Kidney glomerular epithelial cell (primary cell): Measurements from ENCODE around the gene CXCL14.

Experiments used
- DNase-seq: peaks from one replicate; lab custom pipeline; 2025; lab: John Stamatoyannopoulos, UW

Gene CXCL14, protein sequence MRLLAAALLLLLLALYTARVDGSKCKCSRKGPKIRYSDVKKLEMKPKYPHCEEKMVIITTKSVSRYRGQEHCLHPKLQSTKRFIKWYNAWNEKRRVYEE

DNA sequence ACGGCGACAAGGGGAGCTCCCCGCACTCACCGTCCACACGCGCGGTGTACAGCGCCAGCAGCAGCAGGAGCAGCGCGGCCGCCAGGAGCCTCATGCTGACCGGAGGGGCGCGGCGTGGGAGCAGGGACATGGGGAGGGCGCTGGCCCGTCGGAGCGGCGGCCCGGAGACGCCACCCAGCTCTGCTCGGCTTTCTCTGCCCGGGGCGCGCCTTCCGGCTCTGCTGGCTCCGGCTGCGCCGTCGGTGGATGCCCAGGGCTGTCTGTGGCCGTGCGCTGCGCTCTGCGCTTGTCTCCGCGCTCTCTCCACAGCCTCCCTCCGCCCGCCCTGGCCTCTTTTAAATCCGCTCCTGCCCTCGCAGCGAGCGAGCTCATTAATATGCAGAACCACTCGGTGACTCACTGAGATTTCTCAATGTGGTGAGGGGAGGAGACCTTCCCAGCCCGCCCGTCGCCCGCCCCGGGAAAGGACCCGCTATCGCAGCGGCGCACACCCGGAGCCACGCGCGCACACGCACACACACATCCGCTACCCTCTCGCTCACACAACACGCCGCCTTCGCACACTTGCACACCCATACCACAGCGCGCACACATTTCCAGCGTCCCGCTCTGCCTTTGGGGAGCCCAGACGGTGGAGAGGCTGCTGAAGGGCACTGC is at the start of gene CXCL14:
CXCL14 (minus strand) TSS at position 307 of the 657 bp plus-strand sequence; CDS start at position 94, 213 bp downstream.
- DNase-seq = peak; percentile 28

DNA sequence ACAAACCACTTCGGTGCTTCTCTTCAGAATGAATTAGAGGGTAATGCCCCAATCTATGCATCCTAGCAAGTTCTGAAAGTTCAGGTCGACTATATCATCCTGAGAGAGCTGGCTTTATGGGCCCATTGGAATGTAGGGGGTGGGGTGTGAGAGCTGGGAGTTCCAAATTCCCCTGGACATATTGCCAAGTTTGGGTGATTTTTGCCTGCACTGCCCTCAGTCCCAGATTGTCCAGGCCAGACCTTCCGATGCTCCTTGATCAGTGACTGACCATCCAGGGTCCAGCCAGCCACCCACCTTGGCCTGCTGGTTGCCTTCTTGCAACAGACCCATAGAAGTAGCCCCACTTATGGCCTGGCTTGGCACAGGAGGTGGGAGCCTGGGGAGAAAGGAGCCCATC is 47.8 kb upstream of the CXCL14 start:
- DNase-seq = no peak

DNA sequence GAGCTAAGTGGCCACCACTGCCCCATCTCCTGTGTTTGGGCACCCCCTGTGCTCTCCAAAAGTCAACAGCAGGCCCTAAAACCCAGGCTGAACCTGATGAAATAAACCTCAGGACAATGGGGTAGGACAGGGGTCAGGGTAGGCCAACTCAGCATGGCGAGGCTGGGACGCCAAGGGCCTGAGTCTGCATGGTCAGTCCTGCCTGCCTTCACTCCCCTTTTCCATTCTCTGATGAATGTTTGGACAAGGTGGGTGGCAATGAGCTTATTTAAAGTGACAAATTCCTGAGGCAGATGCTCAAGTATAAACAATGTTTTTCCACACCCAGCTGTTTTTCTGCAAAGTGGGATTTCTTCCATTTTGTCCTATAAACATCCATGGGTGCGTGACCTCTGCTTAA is 47.2 kb upstream of the CXCL14 start:
- no peak for DNase-seq

DNA sequence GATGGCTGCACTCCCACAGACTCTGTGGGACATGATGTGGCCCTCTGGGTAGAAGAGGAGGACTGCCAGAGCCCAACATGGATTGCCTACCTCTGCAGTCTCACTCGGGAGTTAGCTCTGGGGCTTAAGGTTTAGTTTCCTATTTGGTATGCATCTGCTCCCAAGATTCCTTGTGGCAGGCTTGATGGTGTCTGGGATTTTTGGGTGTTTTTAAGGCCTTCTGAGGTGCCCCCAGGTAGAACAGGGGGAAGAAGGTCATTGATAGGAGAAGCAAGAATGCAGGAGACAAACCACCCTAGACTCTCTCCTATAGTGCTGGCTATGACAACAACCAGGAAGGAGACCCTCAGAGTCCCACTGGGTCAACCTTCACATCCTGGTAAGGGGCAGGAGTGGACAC is 46.7 kb upstream of the CXCL14 start:
- DNase-seq = no peak

DNA sequence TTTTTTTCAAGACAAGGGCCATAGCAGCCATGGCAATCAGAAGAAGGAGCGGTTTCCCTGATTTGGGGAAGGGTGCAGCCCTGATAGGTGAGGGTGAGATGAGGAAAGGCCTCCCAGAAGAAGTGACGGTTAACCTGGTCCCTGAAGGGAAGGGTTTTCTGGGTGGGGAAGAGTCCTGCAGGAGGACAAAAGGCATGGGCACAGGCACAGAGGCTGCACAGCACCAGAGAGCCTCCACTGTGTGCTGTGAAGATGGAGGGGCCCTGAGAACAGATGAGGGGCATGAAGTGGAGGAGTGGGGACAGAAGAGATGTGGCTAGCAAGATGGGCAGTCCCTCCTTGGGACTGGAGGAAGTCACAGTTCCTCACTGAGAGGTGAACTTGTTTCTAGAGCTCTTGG is 46.3 kb upstream of the CXCL14 start:
- no peak for DNase-seq

DNA sequence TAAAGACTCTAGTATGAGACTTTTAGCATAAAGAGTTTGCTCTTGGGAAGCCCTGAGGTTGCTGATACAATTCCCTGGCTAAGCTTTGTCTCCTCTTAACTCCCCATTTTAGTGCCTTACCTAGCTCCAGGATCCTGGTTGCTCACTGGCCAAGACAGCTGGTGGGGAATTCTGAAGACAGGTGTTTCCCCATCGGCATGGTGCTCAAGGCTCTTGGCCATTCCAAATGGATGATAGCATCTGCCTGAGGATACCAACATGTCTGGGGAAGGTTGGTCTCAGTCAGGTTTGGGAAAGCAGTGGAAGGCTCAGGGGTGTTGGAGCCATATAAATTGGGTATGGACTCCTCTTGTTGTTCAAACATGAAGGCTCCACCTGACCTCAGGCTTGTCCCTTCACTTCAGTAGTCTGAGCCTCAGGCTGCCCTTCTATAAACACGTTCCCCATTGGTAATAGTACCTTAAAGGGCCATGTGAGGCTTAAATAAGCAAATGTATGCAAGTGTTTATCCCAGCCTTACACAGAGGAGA is 44.5 kb upstream of the CXCL14 start:
- DNase-seq = no peak

DNA sequence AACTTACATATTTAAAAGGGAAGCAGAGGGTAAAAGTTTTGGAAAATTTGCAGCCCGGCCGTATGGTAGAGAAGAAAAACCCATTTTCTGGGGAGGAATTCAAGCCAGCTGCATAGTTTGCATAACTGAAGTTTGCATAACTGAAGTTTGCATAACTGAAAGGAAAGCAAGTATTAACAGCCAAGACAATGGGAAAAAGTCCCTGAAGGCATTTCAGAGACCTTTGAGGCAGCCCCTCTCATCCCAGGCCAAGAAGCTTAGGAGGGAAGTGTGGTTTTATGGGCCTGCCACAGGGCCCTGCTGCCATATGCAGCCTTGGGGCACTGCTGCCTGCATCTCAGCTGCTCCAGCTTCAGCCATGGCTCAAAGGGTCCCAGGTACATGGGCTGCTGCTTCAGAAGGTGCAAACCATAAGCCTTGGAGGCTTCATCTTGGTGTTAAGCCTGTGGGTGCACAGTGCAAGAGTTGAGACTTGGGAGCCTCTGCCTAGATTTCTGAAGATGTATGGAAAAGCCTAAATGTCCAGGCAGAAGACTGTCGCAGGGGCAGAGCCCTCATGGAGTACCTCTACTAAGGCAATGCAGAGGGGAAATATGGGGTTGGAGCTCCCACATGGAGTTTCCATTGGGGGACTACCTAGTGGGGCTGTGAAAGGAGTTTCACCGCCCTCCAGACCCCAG is 36.9 kb upstream of the CXCL14 start:
- no peak for DNase-seq

DNA sequence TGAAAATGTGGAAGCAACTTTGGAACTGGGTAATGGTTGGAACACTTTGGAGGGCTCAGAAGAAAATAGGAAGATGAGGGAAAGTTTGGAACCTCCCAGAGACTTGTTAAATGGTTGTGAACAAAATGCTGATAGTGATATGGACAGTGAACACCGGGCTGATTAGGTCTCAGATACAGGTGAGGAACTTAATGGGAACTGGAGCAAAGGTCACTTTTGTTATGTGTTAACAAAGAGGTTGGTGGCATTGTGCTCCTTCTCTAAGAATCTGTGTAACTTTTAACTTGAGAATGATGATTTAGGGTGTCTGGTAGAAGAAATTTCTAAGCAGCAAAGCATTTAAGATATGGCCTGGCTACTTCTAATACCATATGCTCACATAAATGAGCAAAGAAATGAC is 36.4 kb upstream of the CXCL14 start:
- DNase-seq = no peak

DNA sequence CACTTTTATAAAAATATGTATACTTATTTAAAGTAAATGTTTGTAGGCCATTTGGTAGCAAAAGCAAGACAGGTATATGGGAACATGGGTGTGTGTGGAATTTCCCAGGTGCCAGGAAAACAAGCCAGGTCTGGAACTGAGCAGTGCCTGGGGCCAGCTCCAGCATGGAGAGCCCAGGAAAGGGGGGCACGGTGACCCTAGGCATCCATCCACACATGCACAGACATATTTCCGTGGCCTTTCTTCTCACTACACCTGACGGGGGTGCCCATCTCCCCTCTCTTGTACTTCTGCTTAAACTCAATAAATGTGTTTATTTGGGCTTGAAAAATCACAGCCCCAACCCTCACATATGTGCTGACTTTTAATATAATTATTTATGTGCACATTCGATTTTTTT is 31.2 kb upstream of the CXCL14 start:
- no peak for DNase-seq

DNA sequence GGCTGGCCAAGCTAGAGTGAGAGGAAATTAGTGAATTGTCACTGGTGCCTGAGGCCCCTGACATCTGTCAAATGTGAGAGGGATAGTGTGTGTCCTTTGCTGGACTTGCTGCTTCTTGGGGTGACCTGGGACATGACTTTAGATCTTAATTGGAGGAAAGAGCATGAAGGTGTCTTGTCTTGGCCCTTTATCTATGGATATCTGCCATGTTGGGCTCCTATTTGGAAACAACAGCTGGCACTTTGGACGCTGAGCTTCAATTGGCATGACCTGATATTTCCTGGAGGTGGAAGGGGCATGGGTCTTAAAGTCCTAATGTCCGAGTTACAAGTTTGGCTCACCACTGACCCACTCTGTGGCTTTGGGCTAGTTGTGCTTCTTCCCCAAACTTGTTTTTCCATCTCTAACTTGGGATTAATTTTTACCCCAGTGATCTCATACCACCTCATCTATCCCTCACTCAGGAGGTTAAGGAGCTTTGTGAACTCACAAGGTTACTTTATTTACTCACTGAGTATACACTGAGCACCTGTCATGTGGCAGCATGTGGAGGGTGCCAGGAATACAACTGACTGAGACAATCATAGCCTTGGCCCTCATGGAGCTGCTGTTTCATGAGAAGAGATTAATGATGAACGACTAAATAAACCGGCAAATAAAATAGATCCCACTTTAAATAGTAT is 30.1 kb upstream of the CXCL14 start:
- DNase-seq = no peak

DNA sequence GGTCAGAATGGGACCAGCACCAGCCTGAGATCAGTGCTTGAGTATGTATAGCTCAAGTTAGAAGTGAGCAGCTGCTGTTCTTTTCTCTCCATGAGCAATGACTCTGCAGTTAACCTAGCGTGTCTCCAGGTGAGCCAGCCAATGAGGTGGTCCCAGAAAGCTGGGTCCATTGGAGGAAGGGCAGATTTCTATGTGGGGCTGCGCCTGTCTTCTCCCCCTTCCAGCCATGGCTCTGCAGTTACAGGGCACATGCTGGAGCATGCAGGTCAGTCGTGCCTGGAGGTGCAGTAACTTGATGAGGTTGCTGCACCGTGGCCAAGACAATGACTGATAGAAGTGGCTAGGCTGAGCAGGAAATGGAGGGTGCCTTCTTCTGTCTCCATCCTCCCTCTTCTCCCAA is 29.6 kb upstream of the CXCL14 start:
- no peak for DNase-seq

DNA sequence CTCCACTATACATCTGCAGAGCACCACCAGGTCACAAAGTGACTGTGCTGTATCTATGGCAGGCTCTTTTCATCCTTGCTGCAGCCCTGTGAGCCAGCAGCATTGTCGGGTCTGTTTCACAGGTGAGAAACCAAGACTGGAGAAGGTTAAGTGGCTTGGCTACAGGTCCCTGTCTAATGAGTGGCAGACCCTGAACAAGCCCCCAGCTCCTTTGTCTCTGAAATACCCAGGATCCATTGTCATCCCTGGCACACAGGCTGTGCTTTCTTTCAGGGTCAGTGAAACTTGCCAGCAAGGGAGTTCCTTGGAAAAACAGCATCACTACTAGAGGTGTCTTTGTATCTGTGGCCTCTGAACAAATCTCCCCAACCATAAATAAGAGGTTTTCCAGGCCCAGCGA is 27.6 kb upstream of the CXCL14 start:
- DNase-seq = no peak

DNA sequence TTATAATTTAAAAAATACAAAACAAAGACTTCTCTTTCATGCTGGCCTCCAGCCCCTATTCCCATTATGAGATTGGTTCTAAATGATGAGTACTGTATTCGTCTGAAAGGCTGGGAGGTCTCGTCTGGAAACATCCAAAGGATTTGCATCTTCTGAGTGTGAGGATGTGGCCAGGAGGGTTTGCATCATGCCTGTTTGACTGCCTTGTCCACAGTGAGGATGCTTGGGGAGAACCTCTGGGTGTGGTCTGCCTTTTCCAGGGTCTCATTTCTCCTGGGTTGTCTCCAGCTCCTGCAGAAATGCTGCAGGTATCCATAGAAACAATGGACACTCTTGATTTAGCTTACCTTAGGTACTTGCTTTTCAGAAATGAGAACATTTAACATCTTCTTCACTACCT is 26.4 kb upstream of the CXCL14 start:
- DNase-seq = no peak

DNA sequence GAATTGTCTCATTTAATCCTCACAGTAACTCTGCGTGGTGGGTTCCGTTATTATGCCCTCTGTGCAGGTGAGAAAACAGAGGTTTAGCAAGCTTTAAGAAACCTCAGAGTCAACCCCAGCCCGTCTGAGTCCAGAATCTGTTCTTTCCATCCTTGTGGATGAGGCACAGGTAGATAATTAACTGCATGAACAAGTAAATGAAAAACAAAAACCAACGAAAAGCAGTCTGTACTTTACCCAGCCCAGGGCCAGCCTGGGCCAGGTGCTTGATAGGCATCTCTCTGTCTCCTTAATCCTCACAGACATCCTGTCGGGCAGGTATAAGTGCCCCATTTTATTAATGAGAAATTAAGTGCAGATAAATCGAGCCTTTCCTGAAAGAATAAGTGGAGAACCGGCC is 25.3 kb upstream of the CXCL14 start:
- no peak for DNase-seq

DNA sequence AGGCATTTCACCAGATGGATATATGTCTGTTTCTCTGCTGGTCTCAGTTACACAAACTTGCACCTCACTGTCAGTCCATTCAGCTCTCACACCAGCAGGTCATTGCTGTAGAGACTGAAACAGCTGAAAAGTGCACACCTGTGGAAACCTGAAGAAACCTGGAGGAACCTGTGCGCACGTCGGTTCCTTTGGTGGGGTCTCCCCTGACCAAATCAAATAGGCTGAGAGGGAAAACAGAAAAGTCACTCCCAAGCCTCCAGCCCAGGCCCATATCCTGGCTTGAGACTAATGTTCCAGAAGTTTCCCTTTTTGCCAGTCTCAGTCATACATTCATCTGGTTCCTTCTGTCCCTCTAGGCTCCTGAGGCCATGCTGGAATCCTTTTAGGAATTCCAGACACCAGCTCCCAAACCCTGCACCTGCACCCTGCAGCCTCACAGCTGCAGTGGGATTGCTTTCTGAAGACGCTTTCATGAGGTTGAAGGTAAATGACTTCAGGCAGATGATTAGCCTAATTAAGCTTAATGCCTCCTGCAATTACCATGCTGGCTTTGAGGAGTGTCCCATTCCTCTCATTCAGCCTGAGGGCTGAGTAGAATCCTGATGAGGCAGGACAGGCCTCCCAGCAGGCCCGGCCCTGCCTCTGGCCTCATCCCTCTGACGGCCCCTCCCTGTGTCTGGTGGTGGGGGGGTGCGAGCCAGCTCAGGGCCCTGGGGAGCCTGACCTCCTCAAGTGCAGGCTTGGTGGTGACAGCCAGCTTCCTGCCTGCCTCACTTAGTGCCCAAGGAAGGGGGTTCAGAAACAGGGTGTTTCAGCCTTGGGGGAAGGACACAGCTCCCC is 24.3 kb upstream of the CXCL14 start:
- no peak for DNase-seq

DNA sequence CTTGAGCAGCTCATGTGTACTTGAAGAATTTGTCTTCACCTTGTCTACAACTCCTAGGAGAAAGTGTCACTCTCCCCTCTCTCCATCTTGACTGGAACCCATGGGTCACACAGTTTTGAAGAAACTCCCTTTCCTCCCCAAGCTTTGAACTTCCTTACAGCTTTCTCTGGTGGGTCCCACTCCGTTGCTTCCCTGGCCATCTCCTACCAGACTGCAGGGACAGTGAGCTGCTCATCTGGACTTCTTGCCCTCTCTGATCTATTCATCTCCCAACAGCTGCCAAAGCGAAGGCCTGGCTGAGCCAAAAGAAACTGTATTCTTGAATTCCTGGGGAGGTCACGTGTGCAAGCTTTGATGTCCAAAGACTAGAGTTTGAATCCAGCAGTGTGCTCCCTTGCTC is 22.7 kb upstream of the CXCL14 start:
- no peak for DNase-seq

DNA sequence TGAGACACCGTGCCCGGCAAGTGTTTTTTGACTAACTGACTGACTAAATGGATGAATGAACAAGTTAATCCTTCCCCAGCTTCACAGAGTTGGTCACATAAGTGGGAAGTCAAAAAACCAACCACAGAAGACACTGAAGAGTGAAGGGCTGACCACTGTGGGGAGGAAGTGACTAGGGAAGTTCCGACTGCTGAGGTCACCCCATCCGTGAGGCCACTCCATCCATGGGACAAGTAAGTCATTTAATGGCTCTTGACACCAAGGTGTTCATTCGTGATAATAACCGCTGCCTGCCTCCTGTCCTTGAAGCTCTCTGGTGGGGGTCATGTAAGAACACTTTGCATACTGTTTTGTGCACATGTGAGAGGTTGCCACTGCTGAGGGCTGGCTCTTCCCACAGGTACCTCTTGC is 22.2 kb upstream of the CXCL14 start:
- no peak for DNase-seq

DNA sequence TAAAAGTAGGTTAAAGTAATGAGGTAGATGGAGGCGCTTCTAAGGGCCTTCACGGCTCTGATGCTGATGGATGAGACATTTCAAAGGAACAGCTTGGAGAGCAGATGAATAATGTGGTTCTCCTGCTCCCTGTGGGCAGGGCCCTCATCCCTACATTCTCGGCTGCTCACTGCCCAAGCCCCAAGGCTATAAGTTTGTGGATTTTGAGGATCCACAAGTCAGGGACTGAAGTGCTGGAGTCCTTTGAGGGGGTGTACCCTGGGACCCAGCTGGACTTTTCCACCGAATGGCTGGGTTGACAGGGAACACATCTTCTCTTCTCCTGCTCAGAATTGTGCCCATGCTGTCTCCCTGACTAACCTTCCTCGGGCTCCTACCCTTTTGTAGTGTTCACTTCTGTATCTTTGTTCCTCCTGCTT is 21.4 kb upstream of the CXCL14 start:
- DNase-seq = no peak

DNA sequence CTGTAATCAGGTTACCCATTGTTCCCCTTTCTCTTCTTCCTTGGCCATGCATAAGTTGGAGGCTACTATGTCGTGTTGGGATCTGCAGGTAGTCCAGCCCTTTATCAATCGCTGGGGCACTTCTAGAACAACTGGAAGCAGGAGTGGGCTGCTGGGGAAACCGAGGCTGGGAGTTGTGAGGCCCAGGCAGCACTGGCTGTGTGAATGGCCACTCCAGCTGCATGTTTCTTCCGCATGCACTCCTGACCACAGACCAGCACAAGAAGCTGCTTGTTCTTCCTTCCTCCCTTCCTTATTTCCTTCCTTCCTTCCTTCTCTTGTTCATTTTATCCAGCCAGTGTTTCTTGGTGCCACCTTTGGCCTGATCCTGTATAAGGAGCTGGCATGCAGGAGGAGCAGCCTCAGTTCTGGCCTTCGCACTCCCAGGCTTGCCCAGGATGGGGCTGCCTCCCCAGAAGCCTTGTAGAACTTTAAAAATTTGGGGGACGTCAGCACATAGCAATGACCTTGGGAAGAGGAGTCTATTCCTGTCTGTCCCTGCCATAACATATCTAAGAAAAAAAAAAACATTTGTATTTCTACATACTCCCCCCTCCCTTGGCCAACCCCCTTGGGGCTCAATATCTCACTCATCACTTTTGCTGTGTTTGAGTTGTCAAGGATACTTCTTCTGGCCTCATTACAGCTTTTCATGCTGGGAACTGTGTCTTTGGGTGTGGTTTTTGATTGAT is 20.8 kb upstream of the CXCL14 start:
- no peak for DNase-seq

DNA sequence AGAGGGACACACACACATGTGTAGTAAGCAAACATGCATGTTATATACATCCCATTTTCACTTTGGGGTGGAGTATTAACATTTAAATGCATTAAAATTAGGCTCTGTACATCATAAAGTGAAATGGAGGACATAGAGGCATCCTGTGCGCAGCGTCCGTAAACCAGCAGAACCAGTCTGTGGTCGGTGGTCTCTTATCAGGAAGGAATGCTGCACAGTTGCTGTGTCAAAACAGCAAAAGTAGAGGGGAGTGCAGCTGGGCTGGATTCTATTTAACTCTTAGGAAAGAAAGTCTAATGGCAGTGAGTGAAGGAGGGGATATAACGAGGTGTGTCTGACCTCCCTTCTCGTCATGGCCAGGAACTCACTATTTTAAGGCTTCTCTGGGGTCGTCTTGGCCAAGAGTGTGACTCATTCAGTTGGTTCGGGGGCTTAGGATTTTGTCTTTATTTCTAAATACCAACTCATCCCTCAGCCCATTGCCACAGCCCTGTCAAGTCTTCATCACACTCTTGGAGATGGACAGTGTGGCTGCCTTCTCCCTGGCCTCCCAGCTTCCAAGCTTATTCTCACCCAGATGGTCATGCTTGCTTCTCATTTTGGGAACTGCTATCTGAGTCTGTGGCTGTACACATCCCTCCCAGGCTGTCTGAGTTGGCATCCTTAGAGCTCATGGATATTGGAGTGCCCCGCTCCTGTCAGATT is 20.1 kb upstream of the CXCL14 start:
- DNase-seq = no peak

DNA sequence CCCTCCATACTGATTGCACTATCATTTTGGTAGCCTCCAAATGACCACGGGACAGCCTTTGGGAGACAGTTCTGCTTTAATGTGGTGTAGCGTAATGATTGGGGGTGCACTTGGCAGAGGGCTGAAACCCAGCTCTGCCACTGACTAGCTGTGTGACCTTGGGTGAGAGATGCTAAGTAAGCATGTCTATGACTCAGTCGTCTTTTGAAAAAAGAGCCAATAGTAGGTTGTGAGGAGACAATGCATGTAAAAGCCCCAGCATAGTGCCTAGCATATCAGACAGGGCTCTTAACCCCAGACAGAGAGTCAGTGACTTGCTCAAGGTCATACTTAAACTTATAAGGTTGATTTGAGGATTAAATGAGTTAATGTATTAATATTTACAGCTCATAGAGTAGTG is 18.0 kb upstream of the CXCL14 start:
- DNase-seq = no peak
